Gastrocnemius medialis (tissue), 4 donors: Measurements from ENCODE around the gene RCN2.

Source experiments
- CTCF ChIP-seq, 5 experiments: fragments of 450-650 bp in 3 of 5; fragments of 200-600 bp in 2 of 5; sonication (generic) in 2 of 5; IDR thresholded peaks in 4 of 5; conservative IDR thresholded peaks in 1 of 5; 1 replicate in 4 of 5; 2 replicates in 1 of 5; pipeline ENCODE4 v1.5.1; 2016 to 2019; ENCODE audit warnings: antibody characterized with exemption in 5 of 5, mild to moderate bottlenecking in 3 of 5, moderate library complexity in 3 of 5
- POLR2A ChIP-seq, 2 donors: fragments of 450-650 bp; IDR thresholded peaks; one replicate each; pipeline ENCODE4 v1.6.1; 2017; ENCODE audit warnings: antibody characterized with exemption in 2 of 2, mild to moderate bottlenecking in 2 of 2, moderate library complexity in 2 of 2

- TF ChIP-seq CTCF (IDR thresholded peaks at IDR 0.05 in 4 of 5, conservative IDR thresholded peaks at IDR 0.05 in 1 of 5): no peak
- no peak for TF ChIP-seq POLR2A (IDR thresholded peaks at IDR 0.05)
These were observed 2.4 kb upstream of the RCN2 start for GRCh38 chr15:76929011-76929760.
